Stimulated activated effector memory CD8-positive, alpha-beta T cell treated with anti-CD3 and anti-CD28 coated beads, Interleukin-12 subunit alpha, Interleukin-12 subunit beta, amount 100 ng/mL, for 72 hours (primary cell): ENCODE results near the gene KIF11.
A peak's percentile ranks its signal among the peaks of the same experiment; 100 is the strongest.
"Not testable (repeated sequence)": the region's sequence is repeated elsewhere in the genome, so short reads cannot be mapped to it uniquely, and the experiment has no call there.

Experiments used
- ATAC-seq: fragments of 150-1000 bp; cut with Tn5 transposase; 2 replicates; pipeline ENCODE4 v1.10.0; 2021
- DNase-seq, 2 donors: peaks; one replicate each; pipeline ENCODE4 v3.0.0; 2021 to 2022; ENCODE audit warnings: low spot score in 2 of 2
- H3K27ac Mint-ChIP-seq: one replicate; pipeline ENCODE4 v1.8.0; 2022; ENCODE audit warnings: mild to moderate bottlenecking, mixed read lengths
- H3K36me3 Mint-ChIP-seq: one replicate; pipeline ENCODE4 v1.8.0; 2022; ENCODE audit warnings: mild to moderate bottlenecking, mixed read lengths
- H3K4me1 Mint-ChIP-seq: one replicate; pipeline ENCODE4 v1.8.0; 2022; ENCODE audit warnings: mixed read lengths
- H3K4me3 Mint-ChIP-seq: one replicate; pipeline ENCODE4 v1.8.0; 2022; ENCODE audit warnings: mild to moderate bottlenecking, mixed read lengths
- H3K9me3 Mint-ChIP-seq: one replicate; pipeline ENCODE4 v1.8.0; 2022; ENCODE audit warnings: mixed read lengths

Gene KIF11

GRCh38 chr10:92638037-92638436, 45.1 kb downstream of the KIF11 start:
- ATAC-seq: no peak
- Mint-ChIP-seq H3K36me3 (peaks cover 68% of the 10 kb centered on the region), H3K4me3 (no peak overlapping the region), H3K27ac (no peak overlapping the region), H3K9me3 (no peaks in the 10 kb centered on the region), H3K4me1 (no peaks in the 10 kb centered on the region)
- DNase-seq: no peak

- ATAC-seq (no peak), DNase-seq (no peak)
- H3K4me3 Mint-ChIP-seq: no peak overlapping the region
- H3K27ac Mint-ChIP-seq: no peak overlapping the region
- no peaks in the 10 kb centered on the region for H3K9me3 Mint-ChIP-seq
- H3K36me3 Mint-ChIP-seq: peaks cover 68% of the 10 kb centered on the region
- peaks cover 5% of the 10 kb centered on the region for H3K4me1 Mint-ChIP-seq
These were observed 47.2 kb downstream of the KIF11 start for GRCh38 chr10:92640107-92640506.

DNA sequence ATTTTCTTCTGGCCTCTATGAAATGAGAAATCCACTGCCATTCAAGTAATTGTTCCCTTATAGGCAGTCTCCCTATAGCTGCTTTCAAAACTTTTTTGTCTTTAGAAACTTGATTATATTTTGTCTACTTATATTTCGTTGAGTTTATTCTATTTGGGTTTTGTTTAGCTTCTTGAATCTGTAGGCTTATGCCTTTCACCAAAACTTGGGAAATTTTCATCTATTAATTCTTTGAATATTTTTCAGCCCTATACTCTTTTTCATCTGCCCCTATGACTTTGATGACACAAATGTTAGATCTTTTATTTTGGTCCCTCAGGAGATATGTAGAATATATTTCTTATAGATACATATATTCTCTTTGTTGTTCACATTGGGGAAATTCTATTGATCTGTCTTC, 48.6 kb downstream of the KIF11 start:
- ATAC-seq: no peak
- Mint-ChIP-seq H3K4me1 (peaks cover 5% of the 10 kb centered on the region), H3K27ac (no peak overlapping the region), H3K4me3 (no peak overlapping the region), H3K9me3 (no peaks in the 10 kb centered on the region), H3K36me3 (peaks cover 69% of the 10 kb centered on the region)
- no peak for DNase-seq

DNA sequence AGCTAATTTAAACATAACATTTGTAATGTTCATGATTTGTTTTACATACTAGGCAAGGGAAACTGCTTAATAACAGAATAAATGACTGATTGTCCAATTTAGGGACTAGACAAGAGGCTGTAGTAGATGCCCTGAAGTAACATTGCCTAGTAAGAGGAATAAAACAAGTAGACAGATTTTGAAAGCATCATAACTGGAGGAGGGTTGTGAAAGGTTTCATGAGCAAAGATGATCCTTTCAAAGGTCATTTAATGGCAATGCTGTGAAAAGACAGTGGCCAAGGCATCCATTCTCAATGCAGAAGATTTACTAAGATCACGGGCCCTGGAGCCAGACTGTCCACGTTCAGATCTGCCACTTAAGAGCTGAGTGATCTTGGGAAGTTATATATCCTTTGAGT, 52.0 kb downstream of the KIF11 start:
- H3K9me3 Mint-ChIP-seq: no peaks in the 10 kb centered on the region
- DNase-seq (no peak), ATAC-seq (no peak)
- H3K27ac Mint-ChIP-seq: no peak overlapping the region
- no peak overlapping the region for H3K4me3 Mint-ChIP-seq
- peaks cover 5% of the 10 kb centered on the region for H3K4me1 Mint-ChIP-seq
- peaks cover 84% of the 10 kb centered on the region for H3K36me3 Mint-ChIP-seq

- peaks cover 95% of the 10 kb centered on the region for H3K36me3 Mint-ChIP-seq
- not testable (repeated sequence) for H3K4me3 Mint-ChIP-seq
These were observed 57.9 kb downstream of the KIF11 start for GRCh38 chr10:92650864-92651263.

DNA sequence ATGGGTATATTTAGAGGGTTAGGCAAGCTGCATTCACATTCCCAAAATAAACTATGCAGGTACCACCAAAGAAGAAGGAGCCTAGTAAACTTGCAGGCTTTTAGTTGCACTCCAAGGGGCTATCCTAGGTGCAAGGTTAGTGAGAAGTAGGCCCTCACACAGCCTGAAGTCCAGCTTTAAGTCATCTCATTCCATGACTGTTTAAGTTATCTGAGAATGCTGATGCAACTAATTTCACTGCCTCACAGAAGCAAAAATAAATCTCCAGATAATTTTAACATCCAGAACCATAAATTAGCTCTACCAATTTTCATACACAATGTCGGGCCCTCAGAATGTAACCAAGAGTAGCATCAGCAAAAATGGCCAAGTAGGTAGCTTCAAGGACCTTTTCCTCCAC, 62.5 kb downstream of the KIF11 start:
- peaks cover 57% of the 10 kb centered on the region for H3K36me3 Mint-ChIP-seq
- ATAC-seq: no peak
- no peak overlapping the region for H3K4me3 Mint-ChIP-seq
- H3K4me1 Mint-ChIP-seq: no peaks in the 10 kb centered on the region
- no peaks in the 10 kb centered on the region for H3K9me3 Mint-ChIP-seq
- no peak overlapping the region for H3K27ac Mint-ChIP-seq
- no peak for DNase-seq

More at GRCh38 chr10:92650864-92651263, 57.9 kb downstream of the KIF11 start:
- ATAC-seq, H3K9me3 Mint-ChIP-seq, DNase-seq, H3K27ac Mint-ChIP-seq, H3K4me1 Mint-ChIP-seq: not testable (repeated sequence)

DNA sequence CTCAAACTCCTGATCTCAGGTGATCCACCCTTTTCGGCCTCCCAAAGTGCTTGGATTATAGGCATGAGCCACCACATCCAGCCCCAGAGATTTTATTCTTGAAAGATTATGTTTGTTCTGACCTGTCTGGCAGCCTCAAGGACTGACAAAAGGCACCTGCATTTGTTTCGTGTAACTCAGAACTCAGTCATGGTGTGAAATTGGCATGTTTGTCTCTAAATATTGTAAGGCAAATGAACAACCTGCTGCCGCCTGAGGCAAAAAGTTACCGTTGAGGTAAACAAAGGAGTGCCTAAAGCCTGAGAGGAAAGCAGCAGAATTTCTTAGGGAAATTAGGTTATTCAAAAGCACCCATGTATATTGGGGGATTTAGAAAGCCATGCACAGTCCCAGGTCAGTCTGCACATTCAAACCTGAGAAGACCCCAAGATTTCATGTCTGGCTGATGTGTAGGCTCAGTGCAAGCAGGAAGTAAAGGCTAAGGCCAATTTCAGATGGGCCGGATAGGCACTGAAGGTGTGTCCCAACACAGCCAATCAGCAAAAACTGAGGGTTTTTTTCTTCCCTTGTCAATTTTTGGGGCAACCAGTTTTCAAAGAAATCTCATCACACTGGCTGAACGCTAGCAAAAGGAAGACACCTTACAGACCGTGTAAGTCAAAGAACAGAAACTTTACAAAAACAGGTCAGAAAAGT, 63.5 kb downstream of the KIF11 start:
- ATAC-seq (no peak), DNase-seq (no peak)
- H3K36me3 Mint-ChIP-seq: peaks cover 47% of the 10 kb centered on the region

GRCh38 chr10:92657024-92657423, 64.1 kb downstream of the KIF11 start:
- ATAC-seq (no peak), DNase-seq (no peak)
- H3K4me3 Mint-ChIP-seq: no peak overlapping the region
- H3K9me3 Mint-ChIP-seq: peaks cover 6% of the 10 kb centered on the region
- H3K4me1 Mint-ChIP-seq: no peaks in the 10 kb centered on the region
- no peak overlapping the region for H3K27ac Mint-ChIP-seq
- H3K36me3 Mint-ChIP-seq: peaks cover 41% of the 10 kb centered on the region

More for the DNA sequence above, 63.5 kb downstream of the KIF11 start:
- Mint-ChIP-seq H3K4me3 (no peak overlapping the region), H3K9me3 (peaks cover 3% of the 10 kb centered on the region), H3K4me1 (no peaks in the 10 kb centered on the region), H3K27ac (no peak overlapping the region)

GRCh38 chr10:92662848-92663247, 69.9 kb downstream of the KIF11 start:
- no peak for DNase-seq
- Mint-ChIP-seq H3K9me3 (peaks cover 17% of the 10 kb centered on the region), H3K36me3 (no peaks in the 10 kb centered on the region), H3K27ac (no peak overlapping the region), H3K4me3 (no peak overlapping the region), H3K4me1 (no peaks in the 10 kb centered on the region)
- no peak for ATAC-seq

DNA sequence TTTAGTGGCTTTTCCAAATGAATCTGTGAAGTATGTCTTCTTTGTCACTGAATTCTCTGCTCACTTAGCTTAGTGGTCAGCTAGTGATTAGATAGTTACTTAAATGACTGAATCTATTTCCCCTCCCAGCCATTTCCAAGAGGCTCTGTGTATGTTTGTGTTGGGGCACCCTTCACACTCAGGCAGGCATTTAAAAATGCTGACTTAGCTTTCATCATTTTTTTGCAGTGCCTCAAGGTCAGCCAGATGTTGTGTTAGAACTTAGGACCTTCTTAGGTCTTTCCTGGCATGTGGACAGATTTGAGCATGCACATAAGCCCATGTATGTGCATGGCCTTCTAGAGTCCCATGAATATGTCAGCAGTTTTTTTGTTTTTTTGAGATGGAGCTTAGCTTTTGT, 71.4 kb downstream of the KIF11 start:
- H3K4me1 Mint-ChIP-seq: no peaks in the 10 kb centered on the region
- ATAC-seq (no peak), DNase-seq (no peak)
- no peak overlapping the region for H3K4me3 Mint-ChIP-seq
- no peak overlapping the region for H3K27ac Mint-ChIP-seq
- no peaks in the 10 kb centered on the region for H3K36me3 Mint-ChIP-seq
- H3K9me3 Mint-ChIP-seq: peaks cover 17% of the 10 kb centered on the region

GRCh38 chr10:92667078-92667477, 74.1 kb downstream of the KIF11 start:
- H3K4me1 Mint-ChIP-seq: no peaks in the 10 kb centered on the region
- DNase-seq (no peak), ATAC-seq (no peak)

GRCh38 chr10:92677708-92678107, 84.8 kb downstream of the KIF11 start:
- DNase-seq (no peak), ATAC-seq (no peak)
- no peaks in the 10 kb centered on the region for H3K9me3 Mint-ChIP-seq
- no peaks in the 10 kb centered on the region for H3K36me3 Mint-ChIP-seq
- no peak overlapping the region for H3K27ac Mint-ChIP-seq
- no peaks in the 10 kb centered on the region for H3K4me1 Mint-ChIP-seq
- H3K4me3 Mint-ChIP-seq: no peak overlapping the region

More at GRCh38 chr10:92667078-92667477, 74.1 kb downstream of the KIF11 start:
- H3K9me3 Mint-ChIP-seq: peaks cover 11% of the 10 kb centered on the region
- no peak overlapping the region for H3K27ac Mint-ChIP-seq
- H3K4me3 Mint-ChIP-seq: no peak overlapping the region
- no peaks in the 10 kb centered on the region for H3K36me3 Mint-ChIP-seq

DNA sequence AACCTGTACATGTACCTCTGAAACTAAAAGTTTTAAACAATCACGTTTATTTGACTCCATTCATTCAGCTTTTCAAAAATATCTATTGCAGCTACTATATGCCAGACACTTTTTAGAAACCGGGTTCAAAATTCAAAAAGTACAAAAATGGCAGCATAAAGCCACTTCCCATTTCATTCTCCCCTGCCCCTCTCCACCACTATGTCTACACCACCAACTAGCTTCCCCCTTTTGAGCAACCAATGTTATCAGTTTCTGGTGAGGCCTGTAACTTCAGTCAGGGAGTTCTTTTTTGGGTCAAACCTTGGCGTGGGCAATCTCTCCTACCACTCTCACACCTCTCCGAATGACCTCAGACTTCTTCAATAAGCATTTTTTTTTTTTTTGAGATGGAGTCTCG, 85.3 kb downstream of the KIF11 start:
- Mint-ChIP-seq H3K9me3 (no peaks in the 10 kb centered on the region), H3K36me3 (no peaks in the 10 kb centered on the region), H3K4me1 (no peaks in the 10 kb centered on the region), H3K4me3 (no peak overlapping the region), H3K27ac (no peak overlapping the region)
- ATAC-seq (no peak), DNase-seq (no peak)

DNA sequence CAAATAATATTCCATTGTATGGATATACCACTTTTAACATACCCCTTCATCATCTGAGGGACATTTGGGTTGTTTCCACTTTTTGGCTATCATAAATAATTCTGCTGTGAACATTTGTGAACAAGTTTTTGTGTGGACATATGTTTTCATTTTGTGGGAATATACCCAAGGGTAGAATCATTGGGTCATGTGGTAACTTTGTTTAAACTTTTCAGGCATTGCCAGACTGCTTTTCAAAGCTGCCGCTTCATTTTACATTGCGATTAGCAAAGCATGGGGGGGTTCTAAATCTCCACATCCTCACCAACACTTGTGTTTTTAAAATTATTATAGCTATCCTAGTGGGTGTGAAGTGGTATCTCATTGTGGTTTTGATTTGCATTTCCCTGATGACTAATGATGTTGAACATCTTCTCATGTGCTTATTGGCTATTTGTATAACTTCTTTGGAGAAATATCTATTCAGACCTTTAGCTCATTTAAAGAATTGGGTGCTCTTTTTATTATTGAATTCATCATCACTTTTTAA, 88.4 kb downstream of the KIF11 start:
- no peaks in the 10 kb centered on the region for H3K4me1 Mint-ChIP-seq
- H3K9me3 Mint-ChIP-seq: no peaks in the 10 kb centered on the region
- H3K4me3 Mint-ChIP-seq: no peak overlapping the region
- ATAC-seq: no peak
- no peaks in the 10 kb centered on the region for H3K36me3 Mint-ChIP-seq
- no peak overlapping the region for H3K27ac Mint-ChIP-seq
- no peak for DNase-seq

DNA sequence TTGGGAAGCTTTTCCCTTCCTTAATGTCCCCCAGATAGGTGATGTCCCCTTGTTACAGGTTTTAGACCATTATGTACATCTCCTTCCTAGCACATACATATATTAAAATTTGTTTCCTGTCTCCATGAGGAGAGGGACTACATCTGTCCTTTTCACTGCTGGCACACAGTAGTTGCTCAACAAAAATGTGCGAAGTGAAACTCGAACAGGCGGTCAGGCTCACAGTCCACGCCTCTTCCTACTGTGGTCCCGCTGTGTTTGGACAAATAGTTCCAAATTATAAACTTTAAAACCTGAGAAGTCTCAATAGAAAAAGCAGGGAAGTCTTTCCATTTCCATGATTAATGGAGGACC, 95.6 kb downstream of the KIF11 start:
- H3K4me3 Mint-ChIP-seq: peak overlapping the region; percentile 65
- peaks cover 12% of the 10 kb centered on the region for H3K4me1 Mint-ChIP-seq
- H3K9me3 Mint-ChIP-seq: no peaks in the 10 kb centered on the region
- DNase-seq (no peak), ATAC-seq (no peak)
- H3K36me3 Mint-ChIP-seq: no peaks in the 10 kb centered on the region
- H3K27ac Mint-ChIP-seq: no peak overlapping the region

DNA sequence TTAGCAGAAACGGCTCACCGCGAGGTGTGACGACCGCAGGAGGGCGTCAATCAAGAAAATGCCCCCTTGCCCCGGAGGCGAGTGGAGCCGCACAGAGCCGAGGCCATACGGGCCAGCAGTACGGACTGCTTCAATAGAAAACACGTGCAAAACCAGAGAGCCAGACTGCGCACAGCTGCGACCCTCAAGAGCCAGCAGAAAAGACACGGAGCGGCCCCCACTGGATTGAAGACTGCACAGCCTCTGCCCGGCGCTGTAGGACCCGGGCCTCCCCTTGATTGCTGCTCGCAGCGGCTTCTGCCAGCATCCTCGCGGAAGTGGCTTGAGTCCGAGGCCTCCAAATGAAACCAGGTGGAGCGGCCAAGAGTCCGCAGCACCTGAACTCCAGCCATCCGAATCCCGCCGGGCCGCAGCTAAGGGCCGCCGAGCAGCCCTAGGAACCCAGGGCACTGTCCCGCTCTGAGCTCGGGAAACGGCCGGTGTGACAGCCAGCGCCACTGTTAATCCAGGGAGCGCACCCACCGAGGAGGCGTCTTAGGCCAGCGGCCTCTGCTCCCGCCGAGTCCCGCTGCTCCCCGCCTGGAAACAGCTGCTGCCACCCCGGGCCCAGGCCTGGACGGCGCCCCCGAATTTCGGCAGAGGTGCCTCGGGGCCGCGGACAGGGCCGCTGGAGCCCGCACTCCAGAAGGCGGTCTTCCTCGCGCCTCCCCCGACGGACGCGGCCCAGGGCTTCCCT, 96.2 kb downstream of the KIF11 start:
- H3K9me3 Mint-ChIP-seq: no peaks in the 10 kb centered on the region
- H3K4me1 Mint-ChIP-seq: peaks cover 12% of the 10 kb centered on the region
- no peak overlapping the region for H3K27ac Mint-ChIP-seq
- ATAC-seq: peak; percentile 33
- peak; percentile 31 to 68 for DNase-seq
- peak overlapping the region; percentile 65 for H3K4me3 Mint-ChIP-seq
- H3K36me3 Mint-ChIP-seq: no peaks in the 10 kb centered on the region
